ENCODE data around the gene POLE. TPM values are rescaled to one million over a fixed set of nuclear protein-coding genes. Genes with fewer than 3 reads are reported as not detected.
A peak's percentile ranks its signal among the peaks of the same experiment; 100 is the strongest.

The POLE gene
- total and polyA plus RNA-seq, 2 of the 4 experiments (the other 2 are of a cell fraction) = 17.2 to 20.7 TPM

- Histone ChIP-seq H3K9ac (ENCODE audit: low read depth, low read length) (no peak overlapping the region), H3K27me3 (ENCODE audit: control insufficient read depth, insufficient read depth, low read length) (peaks cover 25% of the 10 kb centered on the region), H3K14ac (replicated peaks; ENCODE audit: low read depth, low read length) (no peak overlapping the region), H3K9me1 (ENCODE audit: insufficient read depth, low read length) (no peaks in the 10 kb centered on the region), H3K36me3 (ENCODE audit: control insufficient read depth, insufficient read depth, low read length) (no peaks in the 10 kb centered on the region), H3K4ac (ENCODE audit: low read depth, low read length) (no peak overlapping the region), H2AK5ac (ENCODE audit: low read depth, low read length) (no peak overlapping the region), H3K18ac (ENCODE audit: low read depth, low read length) (no peak overlapping the region), H3K4me3 (ENCODE audit: insufficient read depth, low read depth, low read length) (no peak overlapping the region), H4K5ac (ENCODE audit: low read depth, low read length) (no peak overlapping the region), H4K8ac (ENCODE audit: low read depth in 2 of 2, low read length in 2 of 2) (no peak overlapping the region), H3K4me1 (ENCODE audit: control insufficient read depth, insufficient read depth, low read length) (no peaks in the 10 kb centered on the region), H4K20me1 (ENCODE audit: insufficient read depth, low read length) (no peaks in the 10 kb centered on the region), H2BK20ac (ENCODE audit: low read depth, low read length) (no peak overlapping the region), H3K4me2 (ENCODE audit: low read depth, low read length) (peak overlapping the region; percentile 37; the same call in 1 of the 2 replicates), H3K23ac (ENCODE audit: low read depth, low read length) (no peak overlapping the region), H3K56ac (ENCODE audit: extremely low read depth, insufficient read depth, low read length) (no peak overlapping the region), H2BK15ac (ENCODE audit: low read depth, low read length) (no peak overlapping the region), H3K27ac (ENCODE audit: insufficient read depth, low read length) (no peak overlapping the region), H2BK120ac (ENCODE audit: low read depth, low read length) (no peak overlapping the region), H2AFZ (replicated peaks; ENCODE audit: low read length, poor library complexity) (peak overlapping the region; percentile 95), H2AK9ac (replicated peaks; ENCODE audit: low read depth, low read length, poor library complexity) (peak overlapping the region; percentile 37), H3K9me3 (ENCODE audit: control insufficient read depth, insufficient read depth, low read length) (peaks cover 9% of the 10 kb centered on the region), H4K91ac (ENCODE audit: insufficient read depth, low read depth, low read length) (no peak overlapping the region), H2BK5ac (ENCODE audit: low read depth, low read length, poor library complexity, severe bottlenecking) (no peak overlapping the region), H3K79me1 (ENCODE audit: low read depth in 1 of 2, low read length in 2 of 2) (no peaks in the 10 kb centered on the region)
- intact Hi-C loops (cut with micrococcal nuclease) (loop anchor here (5.0 kb wide), 1 partner anchor 49 kb away; no protein-coding TSS in a partner anchor), dilution Hi-C loops (cut with HindIII; ENCODE audit: low sequenced_read_pairs, unreplicated experiment) (no loop called here), in situ Hi-C loops (cut with MboI; ENCODE audit: low sequenced_read_pairs) (no loop called here)
- 63% methylated on average over 26 of the region's 33 CpGs; no CpG with 5 or more reads in 1 of the 2 experiments for WGBS, 2 experiments (ENCODE audit: extremely low coverage in 2 of 2, insufficient read length in 1 of 2)
- BruUV-seq (replicated peaks) = no TSS peak
- TF ChIP-seq RCOR1 (IDR thresholded peaks at IDR 0.05; ENCODE audit: insufficient replicate concordance, low read length) (no peak), MAFK (IDR thresholded peaks at IDR 0.05; ENCODE audit: low read depth, low read length) (no peak), RAD21 (IDR thresholded peaks at IDR 0.05; ENCODE audit: low read length) (no peak), MXI1 (IDR thresholded peaks at IDR 0.05; ENCODE audit: borderline replicate concordance, low read depth, low read length) (no peak), FOS (IDR thresholded peaks at IDR 0.05; ENCODE audit: low read depth, low read length) (no peak)
- TF ChIP-seq, protein P1, sequence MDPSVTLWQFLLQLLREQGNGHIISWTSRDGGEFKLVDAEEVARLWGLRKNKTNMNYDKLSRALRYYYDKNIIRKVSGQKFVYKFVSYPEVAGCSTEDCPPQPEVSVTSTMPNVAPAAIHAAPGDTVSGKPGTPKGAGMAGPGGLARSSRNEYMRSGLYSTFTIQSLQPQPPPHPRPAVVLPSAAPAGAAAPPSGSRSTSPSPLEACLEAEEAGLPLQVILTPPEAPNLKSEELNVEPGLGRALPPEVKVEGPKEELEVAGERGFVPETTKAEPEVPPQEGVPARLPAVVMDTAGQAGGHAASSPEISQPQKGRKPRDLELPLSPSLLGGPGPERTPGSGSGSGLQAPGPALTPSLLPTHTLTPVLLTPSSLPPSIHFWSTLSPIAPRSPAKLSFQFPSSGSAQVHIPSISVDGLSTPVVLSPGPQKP (IDR thresholded peaks at IDR 0.05; ENCODE audit: borderline replicate concordance, low read depth, low read length) = no peak
- no peak for DNase-seq
- no peak for ATAC-seq (ENCODE audit: low read depth)
- ChIA-PET CTCF (no interaction called here), POLR2A (ENCODE audit: unreplicated experiment) (no interaction called here)
Measured at GRCh38 chr12:132610866-132611602, 76.1 kb downstream of the POLE start.

Measured in IMR-90 (cell line).